ENCODE measurements around the gene GGCT. TPM values are rescaled to one million over a fixed set of nuclear protein-coding genes. Genes with fewer than 3 reads are reported as not detected.

The GGCT gene
- total RNA-seq, 4 donors from 2014 or later: 4.9 to 35.9 (median 21.3) TPM

DNA sequence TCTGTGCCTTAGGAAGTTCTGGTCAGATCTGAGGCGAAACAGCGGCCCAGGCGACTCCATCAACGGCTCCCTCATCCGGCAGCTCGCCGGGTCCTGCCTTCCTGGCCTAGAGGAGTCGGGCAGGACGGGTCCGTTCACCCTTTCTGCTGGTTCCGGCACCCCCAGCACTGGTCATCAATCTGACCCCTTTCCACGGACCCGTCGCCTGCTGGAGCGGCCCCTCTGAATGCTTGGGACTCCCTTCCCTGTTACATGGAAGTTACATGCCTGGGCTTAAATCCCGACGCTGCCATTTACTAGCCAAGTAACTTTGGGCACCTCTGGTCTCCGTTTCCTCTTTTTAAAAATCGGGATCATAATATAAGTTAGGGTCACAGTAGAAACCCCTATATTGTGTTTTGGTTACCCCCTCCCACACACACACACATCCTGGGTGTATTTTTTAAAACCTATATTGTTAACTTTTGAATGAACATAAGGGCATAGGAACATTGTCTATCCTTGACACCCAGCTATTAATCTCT is 607 bp upstream of the GGCT start:
- no peak for DNase-seq
- H3K27me3 ChIP-seq: no peaks in the 10 kb centered on the region
- no peaks in the 10 kb centered on the region for H3K36me3 ChIP-seq
- no peaks in the 10 kb centered on the region for H3K9me3 ChIP-seq
- intact Hi-C loops (cut with DNase I; ENCODE audit: low total_unique reads): no loop called here
- H3K4me1 ChIP-seq: no peaks in the 10 kb centered on the region
- TF ChIP-seq POLR2A (IDR thresholded peaks at IDR 0.05): no peak
- TF ChIP-seq, protein P1, sequence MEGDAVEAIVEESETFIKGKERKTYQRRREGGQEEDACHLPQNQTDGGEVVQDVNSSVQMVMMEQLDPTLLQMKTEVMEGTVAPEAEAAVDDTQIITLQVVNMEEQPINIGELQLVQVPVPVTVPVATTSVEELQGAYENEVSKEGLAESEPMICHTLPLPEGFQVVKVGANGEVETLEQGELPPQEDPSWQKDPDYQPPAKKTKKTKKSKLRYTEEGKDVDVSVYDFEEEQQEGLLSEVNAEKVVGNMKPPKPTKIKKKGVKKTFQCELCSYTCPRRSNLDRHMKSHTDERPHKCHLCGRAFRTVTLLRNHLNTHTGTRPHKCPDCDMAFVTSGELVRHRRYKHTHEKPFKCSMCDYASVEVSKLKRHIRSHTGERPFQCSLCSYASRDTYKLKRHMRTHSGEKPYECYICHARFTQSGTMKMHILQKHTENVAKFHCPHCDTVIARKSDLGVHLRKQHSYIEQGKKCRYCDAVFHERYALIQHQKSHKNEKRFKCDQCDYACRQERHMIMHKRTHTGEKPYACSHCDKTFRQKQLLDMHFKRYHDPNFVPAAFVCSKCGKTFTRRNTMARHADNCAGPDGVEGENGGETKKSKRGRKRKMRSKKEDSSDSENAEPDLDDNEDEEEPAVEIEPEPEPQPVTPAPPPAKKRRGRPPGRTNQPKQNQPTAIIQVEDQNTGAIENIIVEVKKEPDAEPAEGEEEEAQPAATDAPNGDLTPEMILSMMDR (IDR thresholded peaks at IDR 0.05): peak in 1 of 4 experiments; percentile 35
- H3K27ac ChIP-seq: peak overlapping the region; percentile 85 to 87
- H3K4me3 ChIP-seq: peak overlapping the region; percentile 71 to 90

DNA sequence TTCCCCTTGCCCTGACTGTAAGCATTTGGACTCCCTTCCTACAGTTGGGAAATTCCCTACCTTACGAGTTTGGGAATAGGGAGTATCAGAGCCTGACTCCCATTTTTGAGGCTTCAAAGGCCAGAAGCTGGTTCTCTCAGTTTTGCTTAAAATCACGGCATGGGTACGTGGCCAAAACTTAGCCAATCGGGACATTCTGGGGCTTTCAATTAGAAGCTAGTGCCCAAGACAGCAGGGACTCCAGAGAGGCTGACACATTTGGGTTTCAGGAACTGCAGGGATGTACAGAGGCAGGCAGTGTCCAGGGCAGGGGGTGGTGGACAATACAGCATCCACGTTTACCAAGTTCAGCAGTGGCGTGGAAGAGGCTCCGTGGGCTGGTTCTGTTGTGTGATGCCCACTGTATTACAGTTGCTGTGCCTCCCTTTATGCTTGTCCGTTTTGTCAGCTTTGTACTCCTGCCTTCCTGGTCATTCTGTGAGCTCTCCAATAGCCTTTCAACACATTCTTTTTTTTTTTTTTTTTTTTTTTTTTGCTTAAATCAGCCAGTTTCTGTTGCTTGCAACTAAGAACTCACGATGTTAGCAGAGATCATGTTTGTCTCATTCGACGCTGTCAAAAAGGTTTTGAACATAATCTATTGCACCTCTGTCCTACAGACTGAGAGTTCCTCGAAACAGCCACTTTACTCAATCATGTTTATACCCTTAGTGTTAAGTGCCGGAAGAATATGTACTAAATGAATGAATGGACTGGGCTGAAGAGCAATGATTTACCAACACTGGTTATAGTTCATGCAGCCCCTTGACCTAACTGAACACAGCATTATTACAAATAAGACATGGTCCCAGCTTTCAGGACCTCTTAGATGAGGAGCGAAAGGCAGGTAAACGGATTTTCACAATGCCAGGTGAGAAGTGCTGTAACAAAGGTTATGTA is 1.1 kb downstream of the GGCT start:
- Histone ChIP-seq H3K4me1 (no peaks in the 10 kb centered on the region), H3K4me3 (peak overlapping the region; percentile 71 to 90), H3K36me3 (no peaks in the 10 kb centered on the region), H3K27ac (peak overlapping the region in 1 of 2 donors; percentile 63), H3K9me3 (no peaks in the 10 kb centered on the region), H3K27me3 (no peaks in the 10 kb centered on the region)
- intact Hi-C loops (cut with DNase I; ENCODE audit: low total_unique reads): no loop called here
- TF ChIP-seq, protein P1 (IDR thresholded peaks at IDR 0.05): no peak
- TF ChIP-seq POLR2A (IDR thresholded peaks at IDR 0.05): no peak
- DNase-seq: no peak

DNA sequence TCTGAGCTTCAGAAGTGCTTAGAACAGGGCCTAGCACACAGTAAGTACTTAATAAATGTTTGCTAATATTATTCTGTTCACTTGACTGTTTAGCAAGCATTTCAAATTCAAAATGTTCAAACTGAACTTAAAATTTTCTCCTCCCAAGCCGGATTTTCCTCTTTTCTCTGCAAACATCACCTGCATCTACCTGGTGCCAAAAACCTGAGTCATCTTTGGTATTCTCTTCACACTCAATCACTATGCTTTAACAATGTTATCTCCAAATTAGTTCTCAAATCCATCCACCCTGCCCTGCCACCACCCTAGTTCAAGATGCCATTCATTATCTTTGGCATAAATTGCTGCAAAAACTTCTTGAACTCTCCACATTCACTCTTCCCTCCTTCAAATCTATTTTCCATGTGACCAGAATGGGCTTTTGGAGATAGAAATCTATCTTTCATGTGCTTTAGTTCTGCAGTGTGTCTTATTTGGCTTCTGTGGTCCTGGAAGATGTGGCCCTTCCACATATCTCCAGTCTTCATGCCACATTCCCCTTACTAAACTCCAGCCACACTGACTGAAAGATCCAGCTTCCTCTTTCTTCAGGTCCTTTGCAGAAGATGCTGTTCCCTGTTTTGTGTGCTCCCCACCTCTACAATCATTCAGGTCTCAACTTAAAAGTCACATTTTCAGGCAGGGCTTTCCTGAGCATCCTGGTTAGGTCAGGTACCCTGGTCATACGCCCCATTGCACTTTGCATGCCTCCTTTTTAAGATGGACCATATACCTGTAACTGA is 2.0 kb downstream of the GGCT start:
- no peaks in the 10 kb centered on the region for H3K27me3 ChIP-seq
- DNase-seq: no peak
- no peak overlapping the region for H3K27ac ChIP-seq
- TF ChIP-seq, protein P1 (IDR thresholded peaks at IDR 0.05): no peak
- TF ChIP-seq POLR2A (IDR thresholded peaks at IDR 0.05): no peak
- H3K9me3 ChIP-seq: no peaks in the 10 kb centered on the region
- intact Hi-C loops (cut with DNase I; ENCODE audit: low total_unique reads): no loop called here
- H3K4me3 ChIP-seq: no peak overlapping the region
- H3K4me1 ChIP-seq: no peaks in the 10 kb centered on the region
- no peaks in the 10 kb centered on the region for H3K36me3 ChIP-seq

DNA sequence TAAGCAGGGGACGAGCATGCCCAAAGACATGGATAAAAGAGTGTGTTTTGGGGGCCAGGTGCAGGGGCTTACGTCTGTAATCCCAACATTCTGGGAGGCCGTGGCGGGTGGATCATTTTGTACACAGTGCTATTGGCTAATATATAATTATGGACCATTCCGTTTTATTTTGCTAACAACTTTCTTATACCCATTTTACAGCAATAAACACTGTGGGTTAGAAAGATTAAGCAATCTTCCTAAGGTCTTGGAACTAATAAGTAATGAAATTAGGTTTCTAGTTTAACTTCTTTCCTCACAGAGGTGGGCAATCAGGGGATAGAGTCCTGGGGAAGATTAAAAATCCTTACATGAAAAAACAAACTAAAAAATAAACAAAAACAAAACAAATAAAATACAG is 3.4 kb downstream of the GGCT start:
- TF ChIP-seq POLR2A (IDR thresholded peaks at IDR 0.05): no peak
- TF ChIP-seq, protein P1 (IDR thresholded peaks at IDR 0.05): no peak

More for the DNA sequence above, 3.4 kb downstream of the GGCT start:
- Histone ChIP-seq H3K4me3 (no peak overlapping the region), H3K27ac (no peak overlapping the region), H3K27me3 (no peaks in the 10 kb centered on the region), H3K9me3 (no peaks in the 10 kb centered on the region), H3K4me1 (no peaks in the 10 kb centered on the region), H3K36me3 (no peaks in the 10 kb centered on the region)
- DNase-seq: no peak
- intact Hi-C loops (cut with DNase I; ENCODE audit: low total_unique reads): no loop called here
